RCC 7860 (cell line): ENCODE data around the gene SKAP1.

ENCODE experiments used
- DNase-seq: peaks from one replicate; pipeline ENCODE4 v3.0.0-alpha.2; 2015; ENCODE audit warnings: low spot score
- FAIRE-seq: peaks from 2 replicates; lab custom pipeline; 2012; peaks lifted over from hg19 to GRCh38; lab: Jason Lieb, UNC

The SKAP1 gene

DNA sequence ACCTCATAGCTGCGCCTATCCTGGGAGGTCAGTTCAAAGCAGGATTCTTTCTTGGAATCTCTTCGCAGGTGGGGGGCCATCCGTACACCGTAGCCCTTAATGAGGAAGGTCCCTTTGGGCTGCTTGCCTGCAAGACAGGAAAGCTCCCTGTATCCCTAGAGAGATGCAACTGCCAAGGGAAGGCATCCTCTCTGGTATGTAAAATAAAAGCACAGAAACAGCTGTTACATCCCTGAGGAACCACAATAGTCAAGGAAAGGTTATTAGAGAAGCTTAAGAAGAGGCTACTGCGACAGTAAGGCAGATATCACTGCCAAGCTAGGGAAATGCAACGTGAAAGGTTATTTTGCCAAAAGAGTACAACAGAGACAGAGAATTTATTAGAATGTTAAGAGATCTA, 245.3 kb downstream of the SKAP1 start:
- FAIRE-seq (no peak), DNase-seq (no peak)

DNA sequence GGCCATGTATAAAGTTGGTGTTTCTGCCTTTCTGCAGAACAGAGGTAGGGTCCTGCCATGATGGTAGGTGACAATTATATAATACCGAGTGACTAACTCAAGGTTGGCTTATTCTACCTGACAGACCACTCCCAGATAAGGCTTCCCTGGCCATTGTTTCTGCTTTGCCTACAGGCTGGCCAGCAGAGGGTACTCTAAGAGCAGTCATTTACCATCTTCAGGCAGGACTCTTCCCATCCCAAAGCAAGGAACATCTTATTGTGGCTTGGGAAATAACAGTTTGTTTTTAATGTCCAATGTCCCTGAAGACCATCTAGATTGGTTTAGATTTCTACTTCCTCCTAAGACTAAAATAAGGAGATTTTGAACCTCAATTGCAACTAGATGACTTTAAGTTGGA, 248.4 kb downstream of the SKAP1 start:
- no peak for FAIRE-seq

GRCh38 chr17:48180842-48181629, 249.0 kb downstream of the SKAP1 start:
- DNase-seq (no peak), FAIRE-seq (no peak)

More for the DNA sequence above, 248.4 kb downstream of the SKAP1 start:
- no peak for DNase-seq

GRCh38 chr17:48179071-48179945, 250.7 kb downstream of the SKAP1 start:
- FAIRE-seq (no peak), DNase-seq (no peak)

GRCh38 chr17:48178317-48178716, 251.7 kb downstream of the SKAP1 start:
- FAIRE-seq (no peak), DNase-seq (no peak)

DNA sequence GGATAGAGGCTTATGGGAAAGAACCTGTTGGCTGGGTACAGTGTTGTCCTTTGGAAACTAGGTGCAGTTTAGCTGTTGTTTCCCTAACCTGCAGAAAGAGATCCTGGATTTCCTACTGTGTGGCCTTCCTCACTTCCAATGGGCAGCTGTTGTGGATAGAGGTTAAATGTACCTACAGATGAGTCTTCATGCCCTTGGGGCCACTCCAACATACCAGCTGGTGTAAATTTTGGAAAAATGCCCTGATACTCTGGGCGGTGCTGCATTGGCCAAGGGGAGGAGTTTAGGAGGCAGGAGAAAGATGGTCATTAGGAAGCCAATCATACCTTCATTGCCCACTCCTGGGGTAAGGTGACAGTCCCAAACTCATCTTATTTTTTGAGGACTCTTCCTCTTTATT, 252.2 kb downstream of the SKAP1 start:
- FAIRE-seq, result no peak

GRCh38 chr17:48176471-48176855, 253.6 kb downstream of the SKAP1 start:
- DNase-seq (no peak), FAIRE-seq (no peak)

More for the DNA sequence above, 252.2 kb downstream of the SKAP1 start:
- no peak for DNase-seq

DNA sequence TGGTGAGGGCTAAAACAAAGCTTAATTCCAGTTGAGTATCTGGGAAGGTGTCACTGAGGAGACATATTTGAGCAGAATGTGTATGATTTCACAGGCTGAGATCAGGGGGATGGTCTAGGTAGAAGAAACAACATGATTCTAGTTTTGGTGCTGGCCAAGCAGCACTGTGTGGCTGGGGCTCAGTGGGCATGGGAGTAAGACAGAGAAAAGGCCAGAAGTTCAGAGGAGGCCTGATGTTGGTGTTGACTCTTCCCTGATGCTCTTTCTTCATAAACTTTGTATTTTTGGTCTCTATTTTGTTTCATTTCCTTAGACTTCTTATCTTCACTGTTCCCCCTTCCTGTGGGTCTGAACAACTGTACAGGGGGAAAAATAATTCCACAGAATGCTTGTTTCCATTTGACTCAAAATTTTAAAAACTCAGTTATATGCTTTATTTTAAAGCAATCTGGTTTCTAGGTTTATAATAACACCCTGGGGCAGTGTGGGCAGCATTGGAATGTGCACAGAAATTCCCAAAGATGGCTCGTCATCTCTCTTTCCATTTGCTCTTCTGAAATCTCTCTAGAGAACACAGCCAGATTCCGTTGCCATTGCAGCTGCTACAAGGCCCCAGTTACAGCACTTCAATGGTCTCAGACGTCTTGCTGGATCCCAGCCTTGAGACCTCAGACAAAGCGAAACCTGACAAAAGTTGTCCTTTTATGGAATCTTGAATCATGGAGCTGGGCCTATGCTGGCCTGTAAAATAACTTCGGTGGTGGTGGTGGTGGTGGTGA, 254.1 kb downstream of the SKAP1 start:
- no peak for DNase-seq
- FAIRE-seq, result no peak

DNA sequence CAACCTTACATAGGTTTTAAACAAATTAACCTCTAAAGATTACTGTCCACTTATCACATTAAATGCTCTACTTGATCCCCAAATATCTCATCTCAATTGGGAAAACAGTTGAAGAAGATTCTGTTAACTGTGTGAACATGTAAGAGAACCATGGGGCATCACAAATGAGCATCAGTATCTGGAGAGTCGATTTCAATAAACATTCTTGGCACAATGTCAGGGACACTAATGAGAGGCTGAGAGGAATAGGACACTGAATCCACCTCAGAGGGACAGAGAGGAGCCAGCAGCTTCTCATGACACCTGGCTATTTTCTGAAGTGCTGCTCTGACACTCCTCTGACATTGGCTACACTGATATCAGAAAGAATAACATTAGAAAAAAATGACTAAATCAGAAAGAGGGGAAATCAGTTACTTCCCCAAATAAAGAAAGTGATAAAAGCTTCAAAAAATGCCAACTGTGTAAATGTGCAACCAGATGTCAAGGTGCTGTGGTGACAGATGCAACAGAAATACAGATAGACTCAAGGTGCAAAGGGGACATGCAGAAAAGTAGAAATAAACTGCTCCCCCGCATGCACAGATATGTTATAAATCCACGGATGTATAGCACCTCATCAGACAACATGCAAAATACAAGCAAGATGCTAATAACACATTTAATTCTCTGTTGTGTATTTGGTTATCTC, 255.0 kb downstream of the SKAP1 start:
- DNase-seq (no peak), FAIRE-seq (no peak)

- no peak for DNase-seq
- no peak for FAIRE-seq
These were observed 256.6 kb downstream of the SKAP1 start for GRCh38 chr17:48173191-48173984.

DNA sequence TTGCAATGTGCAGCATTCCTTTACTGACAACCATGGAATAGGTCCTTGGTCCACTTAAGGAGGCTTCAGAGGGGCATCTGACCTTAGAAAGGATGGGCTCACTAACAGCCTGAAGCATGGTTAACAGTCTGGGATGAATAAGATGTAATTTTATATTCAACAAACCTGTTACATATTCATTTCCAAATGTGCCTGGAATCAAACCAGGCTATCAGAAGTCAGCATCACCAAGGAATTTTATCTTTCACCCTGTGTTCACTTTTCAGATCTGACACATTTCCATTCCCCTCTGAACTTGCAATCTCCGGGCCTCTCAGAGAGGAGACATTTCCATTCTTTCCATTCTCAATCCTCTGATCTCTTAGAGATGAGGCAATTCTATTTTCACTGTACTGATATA, 260.1 kb downstream of the SKAP1 start:
- FAIRE-seq (no peak), DNase-seq (no peak)

DNA sequence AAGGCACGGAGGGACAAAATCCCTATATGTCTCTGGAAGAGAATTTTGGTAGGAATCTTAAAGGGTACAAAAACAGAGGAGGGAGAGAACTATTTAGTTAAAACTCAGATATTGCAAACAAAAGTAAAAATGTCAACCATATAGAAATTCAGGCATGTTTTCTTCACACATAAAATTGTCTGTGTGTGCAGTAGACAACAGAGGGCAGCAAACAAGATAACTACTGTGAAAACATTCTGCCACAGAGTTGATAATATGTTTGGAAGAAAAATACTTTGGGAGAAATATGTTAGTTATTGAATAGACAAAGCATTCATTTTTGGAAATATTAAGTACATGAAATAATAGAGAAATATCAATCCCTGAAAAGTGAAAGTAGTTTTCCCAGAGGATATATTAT, 266.2 kb downstream of the SKAP1 start:
- FAIRE-seq (no peak), DNase-seq (no peak)

GRCh38 chr17:48162946-48163506, 267.0 kb downstream of the SKAP1 start:
- FAIRE-seq, result no peak
- DNase-seq, result no peak

DNA sequence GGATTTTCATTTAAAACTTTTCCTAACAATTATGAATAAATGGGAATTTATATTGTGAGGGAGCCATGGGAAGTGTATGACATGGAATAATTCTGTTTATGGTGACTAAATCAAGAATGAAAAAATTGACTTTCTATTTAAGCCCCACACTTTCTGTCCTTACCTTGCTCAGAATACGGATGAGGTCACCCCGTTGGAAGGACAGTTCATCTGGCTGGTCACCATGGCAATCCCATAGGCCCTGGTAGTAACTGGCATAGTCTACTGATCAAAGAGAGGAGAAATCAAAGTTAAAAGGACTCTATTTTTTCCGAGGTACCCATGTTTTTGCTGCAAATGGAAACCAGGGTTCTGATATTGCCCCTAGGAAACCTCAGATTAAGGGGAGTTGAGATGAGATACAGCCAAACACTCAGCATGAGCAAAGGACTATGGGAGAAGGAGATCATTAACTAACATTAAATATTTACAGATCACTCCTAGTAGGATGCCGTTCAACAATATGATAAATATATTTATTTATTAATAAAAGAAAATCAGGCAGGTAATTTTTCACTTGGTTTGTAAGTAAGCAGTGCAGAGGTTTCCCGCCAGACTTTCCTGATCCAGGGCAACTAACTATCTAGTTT, 267.6 kb downstream of the SKAP1 start:
- no peak for DNase-seq
- FAIRE-seq, result no peak

- FAIRE-seq (no peak), DNase-seq (no peak)
These were observed 268.7 kb downstream of the SKAP1 start for GRCh38 chr17:48161127-48161905.

DNA sequence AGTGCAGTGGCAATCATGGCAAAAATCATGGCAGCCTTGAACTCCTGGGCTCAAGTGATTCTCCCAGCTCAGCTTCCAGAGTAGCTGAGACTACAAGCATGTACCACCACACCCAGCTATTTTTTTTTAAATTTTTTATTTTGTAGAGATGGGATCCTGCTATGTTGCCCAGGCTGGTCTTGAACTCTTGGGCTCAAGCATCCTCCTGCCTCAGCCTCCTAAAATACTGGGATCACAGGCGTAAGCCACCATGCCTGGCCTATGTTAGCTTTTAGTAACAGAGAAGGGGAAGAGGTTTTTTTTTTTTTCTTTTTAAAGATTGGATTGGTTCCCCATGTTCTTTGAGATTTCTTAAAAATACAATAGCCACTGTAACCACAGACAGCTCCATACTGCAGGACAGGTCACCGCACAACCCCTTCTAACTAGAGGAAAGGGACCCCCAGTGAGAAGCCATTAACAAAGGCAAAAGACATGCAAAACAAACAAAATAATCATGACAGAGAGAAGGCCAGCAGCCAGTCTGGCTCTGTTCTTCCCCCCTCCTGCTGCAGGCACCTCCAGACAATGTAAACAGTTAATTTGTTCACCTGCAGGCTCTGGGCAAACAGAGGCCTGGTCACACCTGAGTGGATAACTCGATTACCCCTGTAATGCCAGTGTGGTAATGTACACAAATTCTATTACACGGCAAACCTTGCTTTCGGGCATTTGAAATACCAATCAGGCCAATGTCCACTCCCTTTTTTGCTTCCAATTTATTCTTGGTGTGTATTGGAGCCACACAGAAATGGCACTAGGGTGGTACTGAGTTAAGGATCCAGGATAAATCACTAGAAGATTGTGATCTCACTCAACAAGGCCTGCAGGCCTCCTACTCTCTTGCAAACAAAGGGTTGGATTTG, 269.6 kb downstream of the SKAP1 start:
- FAIRE-seq (no peak), DNase-seq (no peak)

GRCh38 chr17:48159232-48159631, 270.8 kb downstream of the SKAP1 start:
- DNase-seq (no peak), FAIRE-seq (no peak)
